ENCODE results near the gene SCRN3. TPM values are rescaled to one million over a fixed set of nuclear protein-coding genes. Genes with fewer than 3 reads are reported as not detected.

Gene SCRN3
- total and polyA plus RNA-seq, 11 donors, result 15.7 to 56.6 (median 35.0) TPM

- Histone ChIP-seq H3K27ac (no peak overlapping the region), H3K4me1 (peaks cover 0 to 5% (median 0%) of the 10 kb centered on the region in 12 donors), H3K4me3 (no peak overlapping the region), H3K27me3 (no peaks in the 10 kb centered on the region), H3K9me3 (no peaks in the 10 kb centered on the region), H3K36me3 (peaks cover 0 to 65% (median 46%) of the 10 kb centered on the region in 9 donors)
- ATAC-seq (no peak), DNase-seq (no peak)
- TF ChIP-seq POLR2A (IDR thresholded peaks at IDR 0.05), result no peak
- no peak for TF ChIP-seq CTCF (IDR thresholded peaks at IDR 0.05)
- intact Hi-C loops (cut with DNase I), result no loop called here
- 47 to 57% (median 52%) methylated on average over 2 of the region's 2 CpGs for WGBS, 4 donors
Measured at GRCh38 chr2:174439950-174440349, 44.4 kb downstream of the SCRN3 start.

GRCh38 chr2:174442546-174443510 is 47.3 kb downstream of the SCRN3 start:
- Histone ChIP-seq H3K36me3 (peaks cover 0 to 65% (median 39%) of the 10 kb centered on the region in 9 donors), H3K9me3 (no peaks in the 10 kb centered on the region), H3K4me3 (no peak overlapping the region), H3K27me3 (no peaks in the 10 kb centered on the region), H3K27ac (no peak overlapping the region), H3K4me1 (peaks cover 0 to 4% (median 0%) of the 10 kb centered on the region in 12 donors)
- 75 to 91% (median 87%) methylated on average over 3 of the region's 3 CpGs for WGBS, 4 donors
- no peak for DNase-seq
- intact Hi-C loops (cut with DNase I), result no loop called here
- TF ChIP-seq CTCF (IDR thresholded peaks at IDR 0.05) (no peak), POLR2A (IDR thresholded peaks at IDR 0.05) (no peak)
- no peak for ATAC-seq

- 87 to 88% (median 87%) methylated on average over 6 of the region's 6 CpGs for WGBS, 4 donors
- ATAC-seq (no peak), DNase-seq (no peak)
- intact Hi-C loops (cut with DNase I), result no loop called here
- no peak overlapping the region for H3K4me3 ChIP-seq
- H3K4me1 ChIP-seq, result peaks cover 0 to 4% (median 0%) of the 10 kb centered on the region in 12 donors
- TF ChIP-seq POLR2A (IDR thresholded peaks at IDR 0.05), result no peak
- no peak for TF ChIP-seq CTCF (IDR thresholded peaks at IDR 0.05)
- no peaks in the 10 kb centered on the region for H3K9me3 ChIP-seq
- no peaks in the 10 kb centered on the region for H3K27me3 ChIP-seq
- peaks cover 0 to 67% (median 51%) of the 10 kb centered on the region in 9 donors for H3K36me3 ChIP-seq
- H3K27ac ChIP-seq, result no peak overlapping the region
Measured at GRCh38 chr2:174444761-174445160, 49.2 kb downstream of the SCRN3 start.

GRCh38 chr2:174445248-174445647 is 49.7 kb downstream of the SCRN3 start:
- H3K4me3 ChIP-seq, result no peak overlapping the region
- peaks cover 0 to 67% (median 55%) of the 10 kb centered on the region in 9 donors for H3K36me3 ChIP-seq
- DNase-seq (no peak), ATAC-seq (no peak)
- H3K27ac ChIP-seq, result no peak overlapping the region
- no peaks in the 10 kb centered on the region for H3K9me3 ChIP-seq
- intact Hi-C loops (cut with DNase I), result no loop called here
- peaks cover 0 to 4% (median 0%) of the 10 kb centered on the region in 12 donors for H3K4me1 ChIP-seq
- 85 to 91% (median 86%) methylated on average over 3 of the region's 3 CpGs for WGBS, 4 donors
- H3K27me3 ChIP-seq, result no peaks in the 10 kb centered on the region
- no peak for TF ChIP-seq POLR2A (IDR thresholded peaks at IDR 0.05)
- no peak for TF ChIP-seq CTCF (IDR thresholded peaks at IDR 0.05)

Data from heart left ventricle (tissue), 16 donors.